Suprapubic skin (tissue), 4 donors: ENCODE measurements around the gene HPX. TPM values are rescaled to one million over a fixed set of nuclear protein-coding genes. Genes with fewer than 3 reads are reported as not detected.

Experiments used
- DNase-seq, 2 donors: peaks; one replicate each; pipeline ENCODE4 v3.0.0-alpha.2; 2019; ENCODE audit warnings: low spot score in 2 of 2
- H3K27ac ChIP-seq: fragments of 200-600 bp; sonication (generic); one replicate; pipeline ENCODE4 v1.5.1; 2019
- H3K27me3 ChIP-seq: fragments of 200-600 bp; sonication (generic); one replicate; pipeline ENCODE4 v1.5.1; 2019
- H3K36me3 ChIP-seq: fragments of 200-600 bp; sonication (generic); one replicate; pipeline ENCODE4 v1.5.1; 2019
- H3K4me1 ChIP-seq: fragments of 200-600 bp; sonication (generic); one replicate; pipeline ENCODE4 v1.5.1; 2019
- H3K4me3 ChIP-seq: fragments of 200-600 bp; sonication (generic); one replicate; pipeline ENCODE4 v1.5.1; 2019; ENCODE audit warnings: mild to moderate bottlenecking
- H3K9me3 ChIP-seq: fragments of 200-600 bp; sonication (generic); one replicate; pipeline ENCODE4 v1.5.1; 2019
- CTCF ChIP-seq, 2 donors: fragments of 200-600 bp in 1 of 2; fragments of 450-650 bp in 1 of 2; sonication (generic) in 1 of 2; IDR thresholded peaks; one replicate each; pipeline ENCODE4 v1.5.1; 2016 to 2019; ENCODE audit warnings: antibody characterized with exemption in 2 of 2, mild to moderate bottlenecking in 1 of 2, moderate library complexity in 1 of 2
- EP300 ChIP-seq: sonication (generic); formaldehyde crosslinking; IDR thresholded peaks from one replicate; pipeline ENCODE4 v1.6.1; 2017; ENCODE audit warnings: antibody characterized with exemption
- POLR2A ChIP-seq, 2 donors: fragments of 450-650 bp; IDR thresholded peaks; one replicate each; pipeline ENCODE4 v1.6.1; 2017; ENCODE audit warnings: antibody characterized with exemption in 2 of 2, mild to moderate bottlenecking in 2 of 2, moderate library complexity in 2 of 2
- POLR2AphosphoS5 ChIP-seq, 3 donors: sonication (generic); formaldehyde crosslinking; IDR thresholded peaks; one replicate each; pipeline ENCODE4 v1.6.1; 2017; ENCODE audit warnings: antibody characterized with exemption in 3 of 3
- WGBS: methylation state at CpG from one replicate; pipeline ENCODE4 v1.1.5; 2018; 5-methylcytosine and 5-hydroxymethylcytosine counted together
- total RNA-seq, 4 donors: library from RNA; depleted of rRNA; stranded (reverse); fragments of >200 nt; gene quantifications; one replicate each; pipeline ENCODE4 v1.1.0, GENCODE V29; 2016

HPX gene
- total RNA-seq, 4 donors from 2014 or later = 0.47 to 15.5 (median 1.3) TPM

GRCh38 chr11:6453152-6453551 is 12.4 kb upstream of the HPX start:
- no peak overlapping the region for H3K27ac ChIP-seq
- no peaks in the 10 kb centered on the region for H3K9me3 ChIP-seq
- no peaks in the 10 kb centered on the region for H3K27me3 ChIP-seq
- H3K36me3 ChIP-seq = peaks cover 94% of the 10 kb centered on the region
- no peak for DNase-seq
- no peaks in the 10 kb centered on the region for H3K4me1 ChIP-seq
- TF ChIP-seq CTCF (IDR thresholded peaks at IDR 0.05) (no peak), POLR2AphosphoS5 (IDR thresholded peaks at IDR 0.05) (no peak), EP300 (no peak), POLR2A (IDR thresholded peaks at IDR 0.05) (no peak)
- H3K4me3 ChIP-seq = no peak overlapping the region
- WGBS = 95% methylated on average over 2 of the region's 2 CpGs

GRCh38 chr11:6452219-6452618 is 11.4 kb upstream of the HPX start:
- no peak for DNase-seq
- 91% methylated on average over 3 of the region's 3 CpGs for WGBS

GRCh38 chr11:6448574-6448973 is 7.8 kb upstream of the HPX start:
- Histone ChIP-seq H3K4me1 (no peaks in the 10 kb centered on the region), H3K9me3 (no peaks in the 10 kb centered on the region), H3K36me3 (peaks cover 57% of the 10 kb centered on the region), H3K27ac (no peak overlapping the region), H3K27me3 (no peaks in the 10 kb centered on the region), H3K4me3 (no peak overlapping the region)
- DNase-seq = no peak
- WGBS = 84% methylated on average over 3 of the region's 3 CpGs
- no peak for TF ChIP-seq CTCF (IDR thresholded peaks at IDR 0.05)
- no peak for TF ChIP-seq EP300
- no peak for TF ChIP-seq POLR2A (IDR thresholded peaks at IDR 0.05)
- no peak for TF ChIP-seq POLR2AphosphoS5 (IDR thresholded peaks at IDR 0.05)

More at GRCh38 chr11:6452219-6452618, 11.4 kb upstream of the HPX start:
- Histone ChIP-seq H3K4me3 (no peak overlapping the region), H3K9me3 (no peaks in the 10 kb centered on the region), H3K36me3 (peaks cover 93% of the 10 kb centered on the region), H3K27me3 (no peaks in the 10 kb centered on the region), H3K27ac (no peak overlapping the region), H3K4me1 (no peaks in the 10 kb centered on the region)
- no peak for TF ChIP-seq CTCF (IDR thresholded peaks at IDR 0.05)
- TF ChIP-seq POLR2A (IDR thresholded peaks at IDR 0.05) = no peak
- no peak for TF ChIP-seq EP300
- no peak for TF ChIP-seq POLR2AphosphoS5 (IDR thresholded peaks at IDR 0.05)

GRCh38 chr11:6443269-6444003 is 2.6 kb upstream of the HPX start:
- Histone ChIP-seq H3K4me1 (no peaks in the 10 kb centered on the region), H3K27me3 (no peaks in the 10 kb centered on the region), H3K9me3 (no peaks in the 10 kb centered on the region), H3K4me3 (no peak overlapping the region), H3K27ac (no peak overlapping the region), H3K36me3 (peaks cover 11% of the 10 kb centered on the region)
- DNase-seq = no peak
- 32% methylated on average over 5 of the region's 5 CpGs for WGBS
- TF ChIP-seq CTCF (IDR thresholded peaks at IDR 0.05) (peak; percentile 47 to 82), POLR2A (IDR thresholded peaks at IDR 0.05) (no peak)

GRCh38 chr11:6442441-6442840 is 1.7 kb upstream of the HPX start:
- H3K36me3 ChIP-seq = peaks cover 1% of the 10 kb centered on the region

More at GRCh38 chr11:6442441-6442840, 1.7 kb upstream of the HPX start:
- no peak for DNase-seq
- H3K4me1 ChIP-seq = no peaks in the 10 kb centered on the region
- no peak overlapping the region for H3K27ac ChIP-seq
- TF ChIP-seq CTCF (IDR thresholded peaks at IDR 0.05) (no peak), POLR2AphosphoS5 (IDR thresholded peaks at IDR 0.05) (no peak), EP300 (no peak), POLR2A (IDR thresholded peaks at IDR 0.05) (no peak)
- no peaks in the 10 kb centered on the region for H3K9me3 ChIP-seq
- no peaks in the 10 kb centered on the region for H3K27me3 ChIP-seq
- no peak overlapping the region for H3K4me3 ChIP-seq
- WGBS = 90% methylated on average over 4 of the region's 4 CpGs
